IMR-90 (cell line): Measurements from ENCODE around the gene TMEM176A. TPM values are rescaled to one million over a fixed set of nuclear protein-coding genes. Genes with fewer than 3 reads are reported as not detected.

Experiments
- ATAC-seq: fragments of 200-7000 bp; cut with Tn5 transposase; 2 replicates; pipeline ENCODE4 v1.9.1; 2020; ENCODE audit warnings: low read depth, mild to moderate bottlenecking, moderate library complexity
- BruUV-seq: library from RNA; stranded (reverse); fragments of 400-500 nt; replicated peaks from 2 replicates; lab custom pipeline; 2021; lab: Mats Ljungman, UMichigan
- CTCF ChIA-PET: fragments of 300-600 bp; formaldehyde crosslinking; extraction: SDS; loops from one replicate; lab custom pipeline; 2021; ENCODE audit warnings: antibody characterized with exemption; lab: Yijun Ruan, JAX
- POLR2A ChIA-PET: fragments of 300-600 bp; sonication (Branson Sonifier 250); formaldehyde crosslinking; loops from one replicate; lab custom pipeline; 2022; ENCODE audit warnings: antibody characterized with exemption; ENCODE audit not compliant: unreplicated experiment; lab: Charles Lee
- DNase-seq: peaks from one replicate; pipeline ENCODE4 v3.0.0; 2013
- H2AFZ ChIP-seq: replicated peaks from 2 replicates; pipeline ENCODE3; 2013; ENCODE audit warnings: low read length, mild to moderate bottlenecking; ENCODE audit not compliant: poor library complexity
- H2AK5ac ChIP-seq: 2 replicates; pipeline ENCODE4 v1.6.1; 2013; ENCODE audit warnings: low read depth, low read length, inconsistent platforms
- H2AK9ac ChIP-seq: replicated peaks from 2 replicates; pipeline ENCODE3; 2013; ENCODE audit warnings: mild to moderate bottlenecking, low read depth, low read length, moderate library complexity; ENCODE audit not compliant: poor library complexity
- H2BK120ac ChIP-seq: 2 replicates; pipeline ENCODE4 v1.6.1; 2013; ENCODE audit warnings: low read depth, low read length, inconsistent platforms
- H2BK15ac ChIP-seq: 3 replicates; pipeline ENCODE4 v1.6.1; 2013; ENCODE audit warnings: low read depth, low read length, inconsistent platforms
- H2BK20ac ChIP-seq: 2 replicates; pipeline ENCODE4 v1.6.1; 2013; ENCODE audit warnings: low read depth, mild to moderate bottlenecking, inconsistent platforms, low read length, moderate library complexity
- H2BK5ac ChIP-seq: 2 replicates; pipeline ENCODE4 v1.6.1; 2013; ENCODE audit warnings: mild to moderate bottlenecking, low read depth, low read length, inconsistent platforms; ENCODE audit not compliant: poor library complexity, severe bottlenecking
- H3K14ac ChIP-seq: replicated peaks from 2 replicates; pipeline ENCODE4 v1.6.1; 2013; ENCODE audit warnings: low read depth, low read length, inconsistent platforms
- H3K18ac ChIP-seq: 2 replicates; pipeline ENCODE4 v1.6.1; 2013; ENCODE audit warnings: low read depth, low read length, control low read depth
- H3K23ac ChIP-seq: 2 replicates; pipeline ENCODE4 v1.6.1; 2013; ENCODE audit warnings: low read depth, low read length, inconsistent platforms
- H3K27ac ChIP-seq: 2 replicates; pipeline ENCODE4 v1.5.1; 2013; ENCODE audit warnings: mild to moderate bottlenecking, control low read depth, low read length; ENCODE audit not compliant: insufficient read depth
- H3K27me3 ChIP-seq: 2 replicates; pipeline ENCODE4 v1.6.1; 2013; ENCODE audit warnings: low read length; ENCODE audit not compliant: control insufficient read depth, insufficient read depth
- H3K36me3 ChIP-seq: 2 replicates; pipeline ENCODE4 v1.6.1; 2013; ENCODE audit warnings: low read length, mixed read lengths; ENCODE audit not compliant: control insufficient read depth, insufficient read depth
- H3K4ac ChIP-seq: 2 replicates; pipeline ENCODE4 v1.6.1; 2013; ENCODE audit warnings: low read depth, low read length, inconsistent platforms
- H3K4me1 ChIP-seq: 2 replicates; pipeline ENCODE4 v1.6.1; 2013; ENCODE audit warnings: low read length, mixed read lengths; ENCODE audit not compliant: control insufficient read depth, insufficient read depth
- H3K4me2 ChIP-seq: 2 replicates; pipeline ENCODE4 v1.6.1; 2013; ENCODE audit warnings: low read depth, mild to moderate bottlenecking, control low read depth, low read length, moderate library complexity
- H3K4me3 ChIP-seq: 2 replicates; pipeline ENCODE4 v1.5.1; 2013; ENCODE audit warnings: low read depth, mild to moderate bottlenecking, control low read depth, low read length, moderate library complexity; ENCODE audit not compliant: insufficient read depth
- H3K56ac ChIP-seq: 2 replicates; pipeline ENCODE4 v1.6.1; 2013; ENCODE audit warnings: low read length, inconsistent platforms; ENCODE audit not compliant: insufficient read depth; ENCODE audit errors: extremely low read depth
- H3K79me1 ChIP-seq, 2 experiments: 2 replicates each; pipeline ENCODE4 v1.6.1; 2013; ENCODE audit warnings: low read length in 2 of 2, inconsistent platforms in 1 of 2, low read depth in 1 of 2
- H3K9ac ChIP-seq: 2 replicates; pipeline ENCODE4 v1.6.1; 2013; ENCODE audit warnings: low read depth, low read length, control low read depth
- H3K9me1 ChIP-seq: 2 replicates; pipeline ENCODE4 v1.6.1; 2013; ENCODE audit warnings: low read length, inconsistent platforms; ENCODE audit not compliant: insufficient read depth
- H3K9me3 ChIP-seq: 2 replicates; pipeline ENCODE4 v1.6.1; 2013; ENCODE audit warnings: low read length; ENCODE audit not compliant: control insufficient read depth, insufficient read depth
- H4K20me1 ChIP-seq: 2 replicates; pipeline ENCODE4 v1.6.1; 2013; ENCODE audit warnings: low read length, inconsistent platforms; ENCODE audit not compliant: insufficient read depth
- H4K5ac ChIP-seq: 2 replicates; pipeline ENCODE4 v1.6.1; 2013; ENCODE audit warnings: mild to moderate bottlenecking, low read depth, low read length, control low read depth
- H4K8ac ChIP-seq, 2 experiments: 2 replicates each; pipeline ENCODE4 v1.6.1; 2013; ENCODE audit warnings: low read depth in 2 of 2, low read length in 2 of 2, control low read depth in 1 of 2, inconsistent platforms in 1 of 2
- H4K91ac ChIP-seq: 2 replicates; pipeline ENCODE4 v1.6.1; 2013; ENCODE audit warnings: low read depth, low read length, inconsistent platforms; ENCODE audit not compliant: insufficient read depth
- BHLHE40 ChIP-seq: fragments of 150-350 bp; IDR thresholded peaks from 2 replicates; pipeline ENCODE4 v1.6.1; 2016; ENCODE audit warnings: mild to moderate bottlenecking, low read depth, low read length
- CEBPB ChIP-seq: IDR thresholded peaks from 2 replicates; pipeline ENCODE4 v1.6.1; 2012; ENCODE audit warnings: low read depth, low read length, improper control_type of control experiment
- CHD1 ChIP-seq: IDR thresholded peaks from 2 replicates; pipeline ENCODE4 v1.6.1; 2012; ENCODE audit warnings: low read depth, low read length, improper control_type of control experiment
- FOS ChIP-seq: fragments of 150-350 bp; IDR thresholded peaks from 2 replicates; pipeline ENCODE4 v1.6.1; 2016; ENCODE audit warnings: low read depth, low read length
- MAFK ChIP-seq: IDR thresholded peaks from 2 replicates; pipeline ENCODE4 v1.6.1; 2012; ENCODE audit warnings: low read depth, low read length, improper control_type of control experiment
- MXI1 ChIP-seq: IDR thresholded peaks from 2 replicates; pipeline ENCODE4 v1.6.1; 2012; ENCODE audit warnings: low read depth, mild to moderate bottlenecking, low read length, moderate library complexity, borderline replicate concordance
- NFE2L2 ChIP-seq: fragments of 150-350 bp; IDR thresholded peaks from 2 replicates; pipeline ENCODE4 v1.6.1; 2016; ENCODE audit warnings: low read depth, mild to moderate bottlenecking, low read length
- POLR2A ChIP-seq: IDR thresholded peaks from 2 replicates; pipeline ENCODE4 v1.6.1; 2012; ENCODE audit warnings: mild to moderate bottlenecking, low read depth, low read length
- RAD21 ChIP-seq: IDR thresholded peaks from 2 replicates; pipeline ENCODE4 v1.6.1; 2012; ENCODE audit warnings: low read length, improper control_type of control experiment
- RCOR1 ChIP-seq: IDR thresholded peaks from 2 replicates; pipeline ENCODE4 v1.6.1; 2012; ENCODE audit warnings: mild to moderate bottlenecking, low read length, improper control_type of control experiment; ENCODE audit not compliant: insufficient replicate concordance
- RFX5 ChIP-seq: IDR thresholded peaks from 2 replicates; pipeline ENCODE4 v1.8.0; 2012; ENCODE audit warnings: low read depth, mild to moderate bottlenecking, low read length, moderate library complexity
- USF2 ChIP-seq: fragments of 150-350 bp; IDR thresholded peaks from 2 replicates; pipeline ENCODE4 v1.6.1; 2017; ENCODE audit warnings: mild to moderate bottlenecking, antibody characterized with exemption, low read length, low read depth
- WGBS, 2 experiments: methylation state at CpG; one replicate each; pipeline versions ENCODE4 v1.1.5 to v1.1.7; 2013; ENCODE audit warnings: missing lambda C conversion rate in 2 of 2; ENCODE audit not compliant: insufficient read length in 1 of 2; ENCODE audit errors: extremely low coverage in 2 of 2; 5-methylcytosine and 5-hydroxymethylcytosine counted together
- dilution Hi-C: fragments of 300-500 bp; cut with HindIII; formaldehyde crosslinking; loops from one replicate; pipeline ENCODE4 v1.14.3; 2018; ENCODE audit warnings: low sequenced_read_pairs; ENCODE audit not compliant: unreplicated experiment
- in situ Hi-C: fragments of 300-500 bp; cut with MboI; formaldehyde crosslinking; loops from 3 replicates; pipeline ENCODE4 v1.14.3; 2019; ENCODE audit warnings: low sequenced_read_pairs, inconsistent platforms, mixed read lengths
- intact Hi-C: fragments of 100-400 bp; cut with micrococcal nuclease; formaldehyde crosslinking; loops from 2 replicates; pipeline ENCODE4 v1.10.0; 2022
- polyA plus RNA-seq, 3 experiments: library from polyadenylated mRNA; depleted of rRNA; stranded (reverse); fragments of >200 nt; gene quantifications; 2 replicates each; pipeline ENCODE4 v1.2.3, GENCODE V29; 2012; ENCODE audit warnings: low replicate concordance in 1 of 3
- total RNA-seq: library from RNA; depleted of rRNA; stranded (reverse); fragments of >200 nt; gene quantifications from 2 replicates; pipeline ENCODE4 v1.2.3, GENCODE V29; 2012

TMEM176A gene
- total and polyA plus RNA-seq, 2 of the 4 experiments (the other 2 are of a cell fraction): not detected

- 68% methylated on average over 5 of the region's 8 CpGs; no CpG with 5 or more reads in 1 of the 2 experiments for WGBS, 2 experiments
- no peak overlapping the region for H3K4me2 ChIP-seq
- CTCF ChIA-PET: no interaction called here
These were observed 22.5 kb downstream of the TMEM176A start for GRCh38 chr7:150823043-150823442.

More at GRCh38 chr7:150823043-150823442, 22.5 kb downstream of the TMEM176A start:
- H2BK20ac ChIP-seq: no peak overlapping the region
- H2AK5ac ChIP-seq: no peak overlapping the region
- no peaks in the 10 kb centered on the region; the same call in 1 of the 2 replicates for H3K27me3 ChIP-seq
- no TSS peak for BruUV-seq
- H3K9ac ChIP-seq: no peak overlapping the region
- H3K56ac ChIP-seq: no peak overlapping the region
- in situ Hi-C loops (no loop called here), intact Hi-C loops (no loop called here), dilution Hi-C loops (no loop called here)
- DNase-seq (no peak), ATAC-seq (peak; percentile 19; the same call in 1 of the 2 replicates)
- no peak overlapping the region for H2BK15ac ChIP-seq
- no peak overlapping the region for H2AK9ac ChIP-seq
- H2AFZ ChIP-seq: no peak overlapping the region
- H3K79me1 ChIP-seq: no peaks in the 10 kb centered on the region
- no peak overlapping the region; the same call in 1 of the 2 replicates for H3K18ac ChIP-seq
- H4K5ac ChIP-seq: no peak overlapping the region
- no peak overlapping the region for H3K4me3 ChIP-seq
- no peak overlapping the region for H4K91ac ChIP-seq
- no peak overlapping the region for H3K23ac ChIP-seq
- no peak overlapping the region for H2BK120ac ChIP-seq
- H3K36me3 ChIP-seq: no peaks in the 10 kb centered on the region
- no peak overlapping the region for H3K14ac ChIP-seq
- no peak overlapping the region for H4K8ac ChIP-seq
- no peaks in the 10 kb centered on the region for H4K20me1 ChIP-seq
- POLR2A ChIA-PET: no interaction called here
- H3K9me1 ChIP-seq: no peaks in the 10 kb centered on the region
- H3K4ac ChIP-seq: no peak overlapping the region
- H3K27ac ChIP-seq: peak overlapping the region; percentile 33; the same call in 1 of the 2 replicates
- H2BK5ac ChIP-seq: no peak overlapping the region
- TF ChIP-seq CEBPB: no peak
- TF ChIP-seq CHD1: no peak
- TF ChIP-seq BHLHE40: no peak
- no peak for TF ChIP-seq USF2
- TF ChIP-seq POLR2A: no peak
- TF ChIP-seq MAFK: no peak
- TF ChIP-seq RCOR1: no peak
- no peak for TF ChIP-seq FOS
- TF ChIP-seq RAD21: no peak
- no peak for TF ChIP-seq RFX5
- no peak for TF ChIP-seq NFE2L2
- no peak for TF ChIP-seq MXI1
- H3K4me1 ChIP-seq: no peaks in the 10 kb centered on the region; the same call in 1 of the 2 replicates
- no peaks in the 10 kb centered on the region; the same call in 1 of the 2 replicates for H3K9me3 ChIP-seq
